ENCODE measurements around the gene SLC52A3. TPM values are rescaled to one million over a fixed set of nuclear protein-coding genes. Genes with fewer than 3 reads are reported as not detected.

Gene SLC52A3
- total and polyA plus RNA-seq, 4 donors: 0.06 to 0.08 (median 0.06) TPM; not detected in 1

- Histone ChIP-seq H3K27me3 (ENCODE audit: control insufficient read depth in 4 of 4, insufficient read depth in 4 of 4, low read length in 3 of 4) (peaks cover 0 to 5% (median 0%) of the 10 kb centered on the region in 4 donors), H3K9me3 (ENCODE audit: control insufficient read depth in 4 of 4, low read length in 3 of 4) (no peaks in the 10 kb centered on the region), H3K4me3 (ENCODE audit: low read depth in 1 of 3, low read length in 3 of 3) (no peak overlapping the region), H3K27ac (ENCODE audit: low read depth in 1 of 2, low read length in 2 of 2) (no peak overlapping the region), H3K9ac (ENCODE audit: low read depth in 1 of 2, low read length in 2 of 2) (no peak overlapping the region), H3K36me3 (ENCODE audit: control insufficient read depth in 4 of 4, insufficient read depth in 3 of 4, low read depth in 1 of 4, low read length in 3 of 4) (no peaks in the 10 kb centered on the region), H3K4me1 (ENCODE audit: control insufficient read depth in 4 of 4, insufficient read depth in 4 of 4, low read length in 3 of 4) (no peaks in the 10 kb centered on the region)
- WGBS: 80% methylated on average over 10 of the region's 10 CpGs
- DNase-seq (ENCODE audit: low spot score): no peak
- TF ChIP-seq TAF1 (conservative IDR thresholded peaks at IDR 0.05) (no peak), FOXA2 (IDR thresholded peaks at IDR 0.05) (no peak), ZBTB33 (IDR thresholded peaks at IDR 0.05) (no peak), NR2F2 (IDR thresholded peaks at IDR 0.05) (no peak), HNF4G (IDR thresholded peaks at IDR 0.05) (no peak), YY1 (IDR thresholded peaks at IDR 0.05) (no peak), RXRA (IDR thresholded peaks at IDR 0.05) (no peak), EGR1 (IDR thresholded peaks at IDR 0.05; ENCODE audit: low read depth in 2 of 2) (no peak), ATF3 (IDR thresholded peaks at IDR 0.05) (no peak), MAX (IDR thresholded peaks at IDR 0.05) (no peak)
These were observed 14.2 kb downstream of the SLC52A3 start for GRCh38 chr20:753897-754635.

GRCh38 chr20:753136-753535 lies 15.2 kb downstream of the SLC52A3 start:
- Histone ChIP-seq H3K9ac (ENCODE audit: low read depth in 1 of 2, low read length in 2 of 2) (no peak overlapping the region), H3K27me3 (ENCODE audit: control insufficient read depth in 4 of 4, insufficient read depth in 4 of 4, low read length in 3 of 4) (peaks cover 0 to 5% (median 0%) of the 10 kb centered on the region in 4 donors), H3K27ac (ENCODE audit: low read depth in 1 of 2, low read length in 2 of 2) (no peak overlapping the region), H3K36me3 (ENCODE audit: control insufficient read depth in 4 of 4, insufficient read depth in 3 of 4, low read depth in 1 of 4, low read length in 3 of 4) (no peaks in the 10 kb centered on the region), H3K9me3 (ENCODE audit: control insufficient read depth in 4 of 4, low read length in 3 of 4) (no peaks in the 10 kb centered on the region), H3K4me3 (ENCODE audit: low read depth in 1 of 3, low read length in 3 of 3) (no peak overlapping the region), H3K4me1 (ENCODE audit: control insufficient read depth in 4 of 4, insufficient read depth in 4 of 4, low read length in 3 of 4) (no peaks in the 10 kb centered on the region)
- DNase-seq (ENCODE audit: low spot score): no peak
- no peak for TF ChIP-seq CTCF (IDR thresholded peaks at IDR 0.05; ENCODE audit: low read depth, low read length, missing input control)
- no peak for TF ChIP-seq ZBTB33 (IDR thresholded peaks at IDR 0.05)
- TF ChIP-seq TAF1 (conservative IDR thresholded peaks at IDR 0.05): no peak
- TF ChIP-seq EGR1 (IDR thresholded peaks at IDR 0.05; ENCODE audit: low read depth in 2 of 2): no peak
- no peak for TF ChIP-seq MAX (IDR thresholded peaks at IDR 0.05)
- no peak for TF ChIP-seq NR2F2 (IDR thresholded peaks at IDR 0.05)
- no peak for TF ChIP-seq YY1 (IDR thresholded peaks at IDR 0.05)
- WGBS: 52% methylated on average over 3 of the region's 3 CpGs
